HL-60 (cell line): ENCODE measurements around the gene APOO.
"Not testable (repeated sequence)": the region's sequence is repeated elsewhere in the genome, so short reads cannot be mapped to it uniquely, and the experiment has no call there.

ENCODE experiments used
- DNase-seq, 2 experiments: peaks; one replicate each; pipeline ENCODE4 v3.0.0-alpha.2; 2010 to 2020; ENCODE audit warnings: low read depth in 1 of 2, low spot score in 1 of 2
- H3K27ac ChIP-seq: fragments of 250-450 bp; sonication (Bioruptor Pico); replicated peaks from 2 replicates; pipeline ENCODE4 v1.5.1; 2020; ENCODE audit warnings: mild to moderate bottlenecking, moderate library complexity
- H3K27me3 ChIP-seq: fragments of 250-450 bp; sonication (Bioruptor Pico); 2 replicates; pipeline ENCODE4 v1.5.1; 2021; ENCODE audit warnings: mild to moderate bottlenecking, moderate library complexity; ENCODE audit not compliant: insufficient read depth, poor library complexity, severe bottlenecking
- H3K4me3 ChIP-seq: replicated peaks from 2 replicates; pipeline ENCODE4 v1.5.1; 2011; ENCODE audit warnings: mild to moderate bottlenecking, control low read depth, low read length; ENCODE audit not compliant: insufficient read depth
- CTCF ChIP-seq: IDR thresholded peaks from one replicate; pipeline ENCODE4 v1.5.1; 2011; ENCODE audit warnings: low read length, control low read depth, inconsistent platforms; ENCODE audit not compliant: insufficient read depth
- GABPA ChIP-seq: IDR thresholded peaks from 2 replicates; pipeline ENCODE4 v1.6.1; 2012; ENCODE audit warnings: low read depth
- POLR2AphosphoS5 ChIP-seq: IDR thresholded peaks from 2 replicates; pipeline ENCODE4 v1.6.1; 2012; ENCODE audit warnings: low read depth
- SPI1 ChIP-seq: IDR thresholded peaks from 2 replicates; pipeline ENCODE4 v1.6.1; 2012; ENCODE audit warnings: low read depth, mild to moderate bottlenecking, borderline replicate concordance
- TF ChIP-seq, protein P1 (sequence below): IDR thresholded peaks from 2 replicates; pipeline ENCODE4 v1.6.1; 2012; ENCODE audit warnings: low read depth; ENCODE audit not compliant: insufficient replicate concordance

APOO gene

GRCh38 chrX:23871905-23872546 is 35.7 kb downstream of the APOO start:
- no peak overlapping the region for H3K4me3 ChIP-seq
- no peak for TF ChIP-seq SPI1
- peak; percentile 41; the same call in 1 of the 2 replicates for TF ChIP-seq POLR2AphosphoS5
- TF ChIP-seq, protein P1, sequence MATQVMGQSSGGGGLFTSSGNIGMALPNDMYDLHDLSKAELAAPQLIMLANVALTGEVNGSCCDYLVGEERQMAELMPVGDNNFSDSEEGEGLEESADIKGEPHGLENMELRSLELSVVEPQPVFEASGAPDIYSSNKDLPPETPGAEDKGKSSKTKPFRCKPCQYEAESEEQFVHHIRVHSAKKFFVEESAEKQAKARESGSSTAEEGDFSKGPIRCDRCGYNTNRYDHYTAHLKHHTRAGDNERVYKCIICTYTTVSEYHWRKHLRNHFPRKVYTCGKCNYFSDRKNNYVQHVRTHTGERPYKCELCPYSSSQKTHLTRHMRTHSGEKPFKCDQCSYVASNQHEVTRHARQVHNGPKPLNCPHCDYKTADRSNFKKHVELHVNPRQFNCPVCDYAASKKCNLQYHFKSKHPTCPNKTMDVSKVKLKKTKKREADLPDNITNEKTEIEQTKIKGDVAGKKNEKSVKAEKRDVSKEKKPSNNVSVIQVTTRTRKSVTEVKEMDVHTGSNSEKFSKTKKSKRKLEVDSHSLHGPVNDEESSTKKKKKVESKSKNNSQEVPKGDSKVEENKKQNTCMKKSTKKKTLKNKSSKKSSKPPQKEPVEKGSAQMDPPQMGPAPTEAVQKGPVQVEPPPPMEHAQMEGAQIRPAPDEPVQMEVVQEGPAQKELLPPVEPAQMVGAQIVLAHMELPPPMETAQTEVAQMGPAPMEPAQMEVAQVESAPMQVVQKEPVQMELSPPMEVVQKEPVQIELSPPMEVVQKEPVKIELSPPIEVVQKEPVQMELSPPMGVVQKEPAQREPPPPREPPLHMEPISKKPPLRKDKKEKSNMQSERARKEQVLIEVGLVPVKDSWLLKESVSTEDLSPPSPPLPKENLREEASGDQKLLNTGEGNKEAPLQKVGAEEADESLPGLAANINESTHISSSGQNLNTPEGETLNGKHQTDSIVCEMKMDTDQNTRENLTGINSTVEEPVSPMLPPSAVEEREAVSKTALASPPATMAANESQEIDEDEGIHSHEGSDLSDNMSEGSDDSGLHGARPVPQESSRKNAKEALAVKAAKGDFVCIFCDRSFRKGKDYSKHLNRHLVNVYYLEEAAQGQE = no peak
- TF ChIP-seq GABPA = no peak
- no peak for TF ChIP-seq CTCF
- DNase-seq = peak; percentile 63 to 83
- peak overlapping the region; percentile 74 for H3K27ac ChIP-seq
- no peaks in the 10 kb centered on the region for H3K27me3 ChIP-seq

GRCh38 chrX:23870041-23870440 is 37.7 kb downstream of the APOO start:
- no peak for DNase-seq
- Histone ChIP-seq H3K27me3 (no peaks in the 10 kb centered on the region), H3K27ac (no peak overlapping the region; the same call in 1 of the 2 replicates), H3K4me3 (no peak overlapping the region)
- no peak for TF ChIP-seq GABPA
- TF ChIP-seq POLR2AphosphoS5 = no peak
- TF ChIP-seq CTCF = no peak
- TF ChIP-seq SPI1 = no peak
- TF ChIP-seq, protein P1 = no peak

- Histone ChIP-seq H3K27ac (no peak overlapping the region), H3K27me3 (no peaks in the 10 kb centered on the region), H3K4me3 (no peak overlapping the region)
- TF ChIP-seq CTCF (no peak), SPI1 (no peak), GABPA (no peak), POLR2AphosphoS5 (no peak)
- TF ChIP-seq, protein P1 = no peak
- DNase-seq = no peak
Measured at GRCh38 chrX:23864742-23865326, 42.9 kb downstream of the APOO start.

- not testable (repeated sequence) for H3K27me3 ChIP-seq, H3K4me3 ChIP-seq, DNase-seq, H3K27ac ChIP-seq
Measured at GRCh38 chrX:23861952-23862351, 45.8 kb downstream of the APOO start.
